Measurements from ENCODE around the gene LRRC75A. TPM values are rescaled to one million over a fixed set of nuclear protein-coding genes. Genes with fewer than 3 reads are reported as not detected.
A peak's percentile ranks its signal among the peaks of the same experiment; 100 is the strongest.

LRRC75A gene
- polyA plus RNA-seq, 1 donor (not counting 4 experiments of a cell fraction or from before 2014, with no cell fraction given): not detected

DNA sequence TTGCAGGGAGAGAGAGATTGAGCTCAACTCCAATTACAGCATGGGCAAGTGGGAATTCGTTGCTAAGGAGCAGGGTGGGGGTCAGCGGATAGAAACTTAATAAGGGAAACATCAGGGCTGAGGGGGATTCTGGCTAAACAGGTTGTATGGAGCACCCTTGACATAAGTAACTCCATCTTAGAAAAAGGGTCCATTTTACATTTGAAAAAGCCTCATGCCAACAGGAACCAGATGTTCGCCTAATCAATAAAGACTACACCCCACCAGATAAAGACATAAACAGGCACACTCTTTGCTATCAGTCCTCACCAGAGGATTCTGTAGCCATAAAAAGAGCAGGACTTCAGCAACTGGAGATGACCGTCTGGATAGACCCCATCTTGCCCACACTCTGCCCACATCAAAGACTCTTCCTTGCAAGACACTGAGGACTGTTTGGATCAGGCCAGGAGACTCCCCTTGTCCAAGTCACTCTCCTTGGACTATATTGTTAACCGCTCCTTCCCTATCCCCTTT is 1.6 kb upstream of the LRRC75A start:
- peaks cover 67% of the 10 kb centered on the region for H3K27me3 ChIP-seq (ENCODE audit: control insufficient read depth, extremely low read depth, insufficient read depth, low read length)
- no peak overlapping the region for H3K4me3 ChIP-seq (ENCODE audit: control insufficient read depth in 2 of 3, extremely low read depth in 1 of 3, insufficient read depth in 2 of 3, low read depth in 1 of 3, low read length in 3 of 3)
- no peaks in the 10 kb centered on the region for H3K9me1 ChIP-seq (ENCODE audit: control insufficient read depth, extremely low read depth, insufficient read depth, low read length)
- H3K9me3 ChIP-seq (ENCODE audit: control insufficient read depth, low read depth, low read length): no peaks in the 10 kb centered on the region
- TF ChIP-seq, protein P1, sequence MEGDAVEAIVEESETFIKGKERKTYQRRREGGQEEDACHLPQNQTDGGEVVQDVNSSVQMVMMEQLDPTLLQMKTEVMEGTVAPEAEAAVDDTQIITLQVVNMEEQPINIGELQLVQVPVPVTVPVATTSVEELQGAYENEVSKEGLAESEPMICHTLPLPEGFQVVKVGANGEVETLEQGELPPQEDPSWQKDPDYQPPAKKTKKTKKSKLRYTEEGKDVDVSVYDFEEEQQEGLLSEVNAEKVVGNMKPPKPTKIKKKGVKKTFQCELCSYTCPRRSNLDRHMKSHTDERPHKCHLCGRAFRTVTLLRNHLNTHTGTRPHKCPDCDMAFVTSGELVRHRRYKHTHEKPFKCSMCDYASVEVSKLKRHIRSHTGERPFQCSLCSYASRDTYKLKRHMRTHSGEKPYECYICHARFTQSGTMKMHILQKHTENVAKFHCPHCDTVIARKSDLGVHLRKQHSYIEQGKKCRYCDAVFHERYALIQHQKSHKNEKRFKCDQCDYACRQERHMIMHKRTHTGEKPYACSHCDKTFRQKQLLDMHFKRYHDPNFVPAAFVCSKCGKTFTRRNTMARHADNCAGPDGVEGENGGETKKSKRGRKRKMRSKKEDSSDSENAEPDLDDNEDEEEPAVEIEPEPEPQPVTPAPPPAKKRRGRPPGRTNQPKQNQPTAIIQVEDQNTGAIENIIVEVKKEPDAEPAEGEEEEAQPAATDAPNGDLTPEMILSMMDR (optimal IDR thresholded peaks at IDR 0.05 in 1 of 3, IDR thresholded peaks at IDR 0.05 in 1 of 3, conservative IDR thresholded peaks at IDR 0.05 in 1 of 3; ENCODE audit: extremely low read depth in 1 of 3, insufficient read depth in 2 of 3, low read length in 3 of 3): no peak
- H3K36me3 ChIP-seq (ENCODE audit: control insufficient read depth in 2 of 2, extremely low read depth in 1 of 2, insufficient read depth in 2 of 2, low read length in 2 of 2): no peaks in the 10 kb centered on the region
- DNase-seq (ENCODE audit: low read depth, low spot score) (no peak), FAIRE-seq (no peak)
- no peaks in the 10 kb centered on the region for H4K20me1 ChIP-seq (ENCODE audit: control insufficient read depth, extremely low read depth, insufficient read depth, low read length)
- H2AFZ ChIP-seq (ENCODE audit: control insufficient read depth, low read length): no peak overlapping the region
- H3K9ac ChIP-seq (ENCODE audit: control insufficient read depth, extremely low read depth, insufficient read depth, low read length): no peak overlapping the region
- H3K79me2 ChIP-seq (ENCODE audit: control insufficient read depth, insufficient read depth, low read length): no peaks in the 10 kb centered on the region
- H3K4me2 ChIP-seq (ENCODE audit: control insufficient read depth, extremely low read depth, insufficient read depth, low read depth, low read length): no peak overlapping the region
- H3K4me1 ChIP-seq (ENCODE audit: control insufficient read depth, extremely low read depth, insufficient read depth, low read length): no peaks in the 10 kb centered on the region
- dilution Hi-C loops (cut with MboI; ENCODE audit: extremely low pct_ligation_motif_present, low sequenced_read_pairs): no loop called here
- no peak overlapping the region for H3K27ac ChIP-seq (ENCODE audit: control insufficient read depth, insufficient read depth, low read length)

GRCh38 chr17:16492613-16493530 is 879 bp upstream of the LRRC75A start:
- H3K4me3 ChIP-seq (ENCODE audit: control insufficient read depth in 2 of 3, extremely low read depth in 1 of 3, insufficient read depth in 2 of 3, low read depth in 1 of 3, low read length in 3 of 3): no peak overlapping the region
- FAIRE-seq (no peak), DNase-seq (ENCODE audit: low read depth, low spot score) (no peak)
- TF ChIP-seq, protein P1 (optimal IDR thresholded peaks at IDR 0.05 in 1 of 3, IDR thresholded peaks at IDR 0.05 in 1 of 3, conservative IDR thresholded peaks at IDR 0.05 in 1 of 3; ENCODE audit: extremely low read depth in 1 of 3, insufficient read depth in 2 of 3, low read length in 3 of 3): no peak
- peak; percentile 50 for TF ChIP-seq EZH2 (IDR thresholded peaks at IDR 0.05; ENCODE audit: low read length)
- H2AFZ ChIP-seq (ENCODE audit: control insufficient read depth, low read length): no peak overlapping the region
- H3K9me3 ChIP-seq (ENCODE audit: control insufficient read depth, low read depth, low read length): no peaks in the 10 kb centered on the region
- no peaks in the 10 kb centered on the region for H3K79me2 ChIP-seq (ENCODE audit: control insufficient read depth, insufficient read depth, low read length)
- H3K4me2 ChIP-seq (ENCODE audit: control insufficient read depth, extremely low read depth, insufficient read depth, low read depth, low read length): peak overlapping the region; percentile 50
- H4K20me1 ChIP-seq (ENCODE audit: control insufficient read depth, extremely low read depth, insufficient read depth, low read length): no peaks in the 10 kb centered on the region
- no peaks in the 10 kb centered on the region for H3K9me1 ChIP-seq (ENCODE audit: control insufficient read depth, extremely low read depth, insufficient read depth, low read length)
- no peaks in the 10 kb centered on the region for H3K36me3 ChIP-seq (ENCODE audit: control insufficient read depth in 2 of 2, extremely low read depth in 1 of 2, insufficient read depth in 2 of 2, low read length in 2 of 2)
- no peak overlapping the region for H3K9ac ChIP-seq (ENCODE audit: control insufficient read depth, extremely low read depth, insufficient read depth, low read length)
- no peaks in the 10 kb centered on the region for H3K4me1 ChIP-seq (ENCODE audit: control insufficient read depth, extremely low read depth, insufficient read depth, low read length)
- H3K27me3 ChIP-seq (ENCODE audit: control insufficient read depth, extremely low read depth, insufficient read depth, low read length): peaks cover 66% of the 10 kb centered on the region
- H3K27ac ChIP-seq (ENCODE audit: control insufficient read depth, insufficient read depth, low read length): no peak overlapping the region
- dilution Hi-C loops (cut with MboI; ENCODE audit: extremely low pct_ligation_motif_present, low sequenced_read_pairs): no loop called here

Measured in keratinocyte (primary cell).